Measurements from ENCODE around the gene MAPK4.

The MAPK4 gene

DNA sequence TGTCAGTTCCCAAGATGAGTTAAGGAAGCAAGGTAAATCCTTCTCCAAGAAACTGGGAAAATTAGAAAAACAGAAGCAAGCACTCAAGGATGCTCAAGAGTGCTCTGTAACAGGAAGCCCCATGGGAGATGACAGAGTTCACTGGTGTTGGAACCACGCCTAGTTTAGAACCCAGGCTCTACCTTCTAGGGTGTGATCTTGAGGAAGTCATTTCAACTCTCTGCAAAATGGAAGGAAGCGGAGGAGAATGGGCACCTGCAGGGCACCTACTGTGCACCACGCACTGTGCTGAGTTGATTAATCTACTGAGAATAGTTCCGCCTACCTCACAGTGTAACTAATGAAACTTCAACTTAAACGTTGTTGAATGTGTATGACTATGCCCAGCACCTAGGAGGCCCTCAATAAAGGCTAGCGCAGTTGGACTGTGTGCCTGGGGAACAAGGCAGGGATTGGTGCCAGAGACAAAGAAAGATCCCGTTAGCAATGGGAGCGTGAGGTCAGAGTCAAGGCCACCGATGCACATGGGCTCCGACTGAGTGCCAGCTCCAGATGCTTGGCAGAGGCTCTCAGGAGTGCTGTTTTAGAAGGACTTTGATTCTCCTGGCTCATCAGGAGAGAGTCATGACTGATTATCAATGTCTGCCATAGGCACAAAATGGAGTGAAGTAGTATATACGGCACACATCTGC lies 93.7 kb downstream of the MAPK4 start:
- DNase-seq (ENCODE audit: low read depth in 3 of 3): no peak

DNA sequence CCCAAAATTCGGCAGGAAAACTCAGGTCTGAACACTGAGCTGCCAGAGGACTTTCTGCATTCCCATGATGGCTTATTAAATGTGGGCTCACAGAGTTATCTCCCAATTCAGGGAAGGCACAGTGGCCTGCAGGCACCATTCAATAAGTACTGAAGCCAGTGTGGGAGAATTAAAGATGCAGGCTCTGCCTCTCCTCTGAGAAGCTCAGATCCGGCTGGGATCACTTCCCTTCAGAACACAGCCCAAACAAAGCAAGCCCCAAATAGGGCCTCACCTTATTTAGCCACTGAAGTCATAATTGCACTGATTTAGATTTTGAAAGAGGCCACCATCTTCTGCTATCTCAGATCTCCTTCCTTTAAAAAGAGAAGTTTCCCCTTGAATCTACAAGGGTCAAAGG lies 94.3 kb downstream of the MAPK4 start:
- DNase-seq (ENCODE audit: low read depth in 3 of 3): no peak

DNA sequence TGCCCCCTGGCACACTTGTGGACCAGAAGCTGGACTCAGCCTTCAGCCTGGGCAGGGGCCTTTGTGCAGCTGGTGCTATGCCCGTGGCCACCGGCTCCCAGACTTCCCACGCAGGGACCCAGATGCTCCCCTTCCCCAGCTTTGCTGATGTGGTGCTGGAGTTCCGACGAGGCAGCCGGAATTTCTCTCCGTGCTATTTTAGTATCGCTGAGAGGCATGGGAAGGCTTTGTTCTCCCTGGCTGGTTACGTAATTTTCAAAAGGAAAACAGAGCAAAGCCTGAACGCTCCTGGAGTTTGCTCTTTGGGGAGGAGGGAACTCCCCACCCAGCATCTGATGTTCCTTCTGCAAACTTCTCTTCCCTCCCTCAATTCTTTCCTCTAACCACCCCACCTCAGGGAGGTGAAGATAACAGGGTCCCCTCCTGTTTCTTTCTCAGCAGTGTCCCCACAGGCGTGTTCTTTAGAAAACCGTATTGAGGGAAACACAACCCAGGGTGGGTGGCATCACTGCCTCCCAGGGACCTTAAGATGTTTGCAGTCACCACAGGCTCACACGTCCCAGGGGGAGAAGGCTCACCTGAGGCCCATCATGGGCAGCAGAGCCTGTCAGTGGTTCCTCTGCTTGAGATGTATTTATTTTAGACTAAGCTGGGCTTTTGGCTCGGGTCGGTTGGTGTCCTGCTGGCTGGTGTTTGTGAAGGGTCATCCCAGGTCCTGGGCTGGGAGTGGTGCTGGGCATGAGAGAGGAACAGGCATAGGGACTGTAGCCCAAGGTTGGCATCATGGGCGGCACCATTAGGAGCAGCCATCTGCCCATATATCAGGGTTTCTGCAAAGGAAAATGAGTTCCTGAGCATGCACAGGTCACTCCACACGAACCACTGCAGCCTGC lies 95.0 kb downstream of the MAPK4 start:
- DNase-seq (ENCODE audit: low read depth in 3 of 3): no peak

DNA sequence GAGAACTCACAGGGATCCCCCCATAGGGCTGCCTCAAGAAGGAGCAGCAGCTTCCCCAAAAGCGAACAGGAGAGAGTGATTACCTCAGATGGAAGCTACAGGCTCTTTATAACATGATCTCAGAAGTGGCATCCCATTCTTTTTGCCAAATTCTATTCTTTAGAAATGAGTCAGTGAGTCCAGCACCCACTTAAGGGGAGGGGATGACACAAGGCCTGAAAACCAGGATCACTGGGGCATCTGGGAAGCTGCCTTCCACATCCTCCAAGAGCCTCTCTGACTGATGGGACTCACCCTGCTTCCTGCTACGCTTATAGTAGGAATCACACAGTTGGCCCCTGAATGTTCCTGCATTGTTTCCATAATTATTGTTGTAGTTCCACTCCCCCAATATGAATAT lies 96.5 kb downstream of the MAPK4 start:
- no peak for DNase-seq (ENCODE audit: low read depth in 3 of 3)

DNA sequence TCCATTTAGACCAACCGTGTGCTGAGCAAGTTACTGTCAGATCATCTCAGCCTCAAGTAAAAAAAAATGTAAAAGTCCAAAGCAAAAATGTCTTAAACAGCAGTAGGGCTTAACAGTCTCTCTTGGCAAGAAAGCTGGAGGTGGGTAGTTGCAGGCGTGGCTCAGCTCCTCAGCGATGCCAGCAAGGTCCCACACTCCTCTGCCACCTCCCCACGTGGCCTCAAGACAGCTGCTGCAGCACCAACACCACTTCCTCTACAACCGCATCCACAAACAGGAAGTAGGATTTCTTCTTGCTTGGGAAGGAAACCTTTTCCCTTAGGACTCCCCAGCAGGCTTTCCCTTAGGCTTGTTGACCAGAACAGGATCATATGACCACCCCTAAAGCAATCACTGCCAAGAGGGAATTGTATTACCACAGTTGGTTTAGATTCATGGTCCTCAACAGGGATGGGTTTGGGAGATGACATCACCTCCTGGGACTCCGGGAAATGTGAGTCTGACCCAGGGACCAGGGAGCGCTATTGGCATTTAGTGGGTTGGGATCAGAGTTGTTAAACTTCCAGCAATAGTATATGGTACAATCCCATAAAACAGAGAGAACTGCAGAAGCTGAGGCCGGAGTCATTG lies 97.1 kb downstream of the MAPK4 start:
- no peak for DNase-seq (ENCODE audit: low read depth in 3 of 3)

DNA sequence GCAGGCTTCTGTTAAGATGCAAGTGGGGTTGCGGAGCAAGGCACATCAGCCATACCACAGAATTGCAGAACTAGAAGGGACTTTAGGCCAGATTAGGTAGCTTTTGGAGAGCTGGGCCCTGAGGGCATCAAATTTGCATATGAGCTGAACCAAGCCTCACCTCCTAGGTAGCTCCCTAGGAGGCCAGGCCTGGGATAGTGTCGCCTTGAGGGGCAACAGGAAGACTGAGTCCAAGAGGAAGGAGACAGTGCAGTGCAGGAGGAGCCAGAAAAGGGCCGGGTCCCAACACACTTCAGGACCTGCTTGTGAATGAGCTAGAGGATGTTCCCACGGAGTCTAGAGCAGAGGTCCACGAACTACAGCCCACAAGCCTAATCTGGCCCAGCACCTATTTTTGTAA lies 98.7 kb downstream of the MAPK4 start:
- DNase-seq (ENCODE audit: low read depth in 3 of 3): no peak

DNA sequence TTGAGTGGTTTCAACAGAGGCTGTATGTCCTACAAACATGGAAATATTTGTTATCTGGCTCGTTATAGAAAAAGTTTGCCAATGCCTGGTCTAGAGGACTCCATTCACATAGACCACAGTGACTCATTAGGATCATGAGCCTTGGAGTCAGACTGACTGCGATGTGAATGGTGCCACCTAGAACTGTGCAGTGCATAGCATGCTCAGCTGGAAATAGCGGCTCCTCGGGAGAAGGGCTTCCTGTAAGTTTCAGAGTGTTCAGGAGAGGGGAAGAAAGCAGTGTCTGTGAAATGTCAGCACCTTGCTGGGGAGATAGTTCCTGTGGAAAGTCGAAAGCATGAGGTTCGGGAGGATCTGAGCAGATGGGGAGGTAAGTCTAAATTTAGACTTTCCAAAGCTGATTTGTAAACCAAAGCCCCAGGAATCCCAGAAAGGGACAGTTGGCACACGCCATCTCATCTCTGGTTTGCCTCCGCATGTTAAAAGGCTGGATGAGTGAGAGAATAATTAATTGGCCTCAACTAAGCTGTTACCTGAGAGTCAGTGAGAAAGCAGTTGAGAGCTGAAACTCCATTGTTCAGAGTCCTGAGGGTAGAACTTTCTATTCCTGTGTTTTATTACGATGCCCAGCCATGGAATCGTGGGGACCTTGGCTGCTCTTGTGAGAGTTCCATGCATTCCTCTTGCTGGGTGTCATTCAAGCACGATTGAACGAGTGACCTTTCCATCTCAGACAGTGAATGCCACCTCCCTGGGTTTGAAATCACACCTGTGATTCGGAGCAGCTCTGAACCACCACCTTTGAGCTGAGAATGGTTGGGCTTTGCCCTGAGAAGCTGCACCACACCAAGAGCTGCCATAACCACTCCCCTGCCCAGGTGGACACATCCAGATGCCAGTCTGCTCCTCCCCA lies 99.5 kb downstream of the MAPK4 start:
- no peak for DNase-seq (ENCODE audit: low read depth in 3 of 3)

DNA sequence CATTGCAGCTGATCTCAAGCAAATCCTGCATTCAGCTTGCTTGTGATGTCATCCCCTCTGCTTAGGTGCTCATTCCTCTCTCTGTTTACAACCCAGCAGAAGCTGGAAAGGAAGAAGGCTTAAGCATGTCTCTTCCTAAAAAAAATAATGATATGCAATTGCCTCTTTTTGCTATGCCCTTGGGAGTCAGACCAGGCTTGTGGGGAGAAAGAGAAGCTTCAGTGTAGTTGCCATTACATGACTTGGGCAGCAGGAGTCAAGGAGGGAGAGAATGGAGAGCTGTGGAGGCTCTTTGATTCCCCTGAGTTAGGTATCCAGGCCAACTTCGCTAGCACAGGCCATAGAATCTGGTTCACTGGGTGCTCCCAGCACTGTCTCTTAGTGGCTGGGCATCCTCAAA lies 101.1 kb downstream of the MAPK4 start:
- no peak for DNase-seq (ENCODE audit: low read depth in 3 of 3)

DNA sequence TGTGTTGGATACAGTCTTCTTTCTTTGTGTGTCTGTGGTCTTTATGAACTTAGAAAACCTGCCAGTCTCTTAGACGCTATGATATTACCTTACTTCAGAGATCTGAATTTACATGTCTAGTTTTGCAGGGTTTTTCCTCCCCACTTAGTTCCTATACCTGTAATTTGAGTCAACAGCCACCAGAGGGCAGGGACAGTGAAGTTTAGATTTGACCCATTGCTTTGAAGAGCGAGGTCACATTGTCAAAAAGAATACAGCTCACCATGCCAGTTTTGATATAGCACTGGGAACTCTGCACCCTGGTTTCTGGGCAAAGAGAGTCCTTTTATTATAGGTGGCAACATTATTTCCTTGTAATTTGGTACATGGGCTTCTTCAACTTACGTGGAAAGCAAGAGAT lies 102.3 kb downstream of the MAPK4 start:
- DNase-seq (ENCODE audit: low read depth in 3 of 3): no peak

DNA sequence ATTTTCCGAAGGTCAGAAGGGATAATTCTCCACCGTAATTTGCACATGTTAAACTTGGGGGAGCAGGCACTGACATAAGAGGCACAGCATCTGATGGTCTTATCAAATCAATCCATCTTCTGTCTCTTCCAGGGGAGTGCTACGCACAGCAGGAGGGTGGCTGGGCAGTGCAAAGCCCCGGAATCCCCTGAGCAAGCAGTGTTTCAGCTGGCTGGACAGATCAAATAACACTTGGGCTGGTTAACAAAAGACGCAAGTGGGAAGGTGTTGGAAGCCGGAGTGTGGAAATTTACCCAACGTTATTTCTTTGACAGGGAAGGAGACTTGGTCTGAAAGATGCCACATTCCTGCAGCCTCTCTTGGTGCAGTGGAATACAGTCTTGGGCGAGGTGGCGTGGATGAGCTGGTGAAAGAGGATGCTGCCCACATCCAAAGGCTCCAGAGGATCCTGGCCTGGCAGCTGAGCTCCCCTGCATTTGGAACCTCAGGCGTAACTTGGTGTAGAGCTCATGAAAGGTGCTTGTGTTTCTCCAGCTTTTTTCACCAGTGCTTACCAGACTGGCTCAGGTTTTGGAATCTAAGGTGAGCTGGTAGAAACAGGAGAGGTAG lies 103.0 kb downstream of the MAPK4 start:
- DNase-seq (ENCODE audit: low read depth in 3 of 3): no peak

DNA sequence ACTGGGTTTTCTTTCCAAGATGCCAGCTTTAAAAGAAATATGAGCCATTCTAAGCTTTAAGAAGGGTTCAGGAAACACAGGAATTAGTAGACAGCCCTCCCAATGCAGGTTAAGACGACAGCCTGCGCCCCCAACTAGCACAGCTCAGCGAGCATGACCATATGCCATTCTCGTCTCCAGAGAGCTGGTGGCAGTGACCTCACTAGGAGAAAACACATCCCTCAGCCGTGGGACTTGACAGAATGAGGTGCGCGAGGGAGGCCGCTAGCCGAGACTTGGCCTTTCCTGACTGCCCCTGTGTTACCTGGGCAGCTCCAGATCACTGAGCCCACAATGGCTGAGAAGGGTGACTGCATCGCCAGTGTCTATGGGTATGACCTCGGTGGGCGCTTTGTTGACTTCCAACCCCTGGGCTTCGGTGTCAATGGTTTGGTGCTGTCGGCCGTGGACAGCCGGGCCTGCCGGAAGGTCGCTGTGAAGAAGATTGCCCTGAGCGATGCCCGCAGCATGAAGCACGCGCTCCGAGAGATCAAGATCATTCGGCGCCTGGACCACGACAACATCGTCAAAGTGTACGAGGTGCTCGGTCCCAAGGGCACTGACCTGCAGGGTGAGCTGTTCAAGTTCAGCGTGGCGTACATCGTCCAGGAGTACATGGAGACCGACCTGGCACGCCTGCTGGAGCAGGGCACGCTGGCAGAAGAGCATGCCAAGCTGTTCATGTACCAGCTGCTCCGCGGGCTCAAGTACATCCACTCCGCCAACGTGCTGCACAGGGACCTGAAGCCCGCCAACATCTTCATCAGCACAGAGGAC lies 103.9 kb downstream of the MAPK4 start:
- no peak for DNase-seq (ENCODE audit: low read depth in 3 of 3)

DNA sequence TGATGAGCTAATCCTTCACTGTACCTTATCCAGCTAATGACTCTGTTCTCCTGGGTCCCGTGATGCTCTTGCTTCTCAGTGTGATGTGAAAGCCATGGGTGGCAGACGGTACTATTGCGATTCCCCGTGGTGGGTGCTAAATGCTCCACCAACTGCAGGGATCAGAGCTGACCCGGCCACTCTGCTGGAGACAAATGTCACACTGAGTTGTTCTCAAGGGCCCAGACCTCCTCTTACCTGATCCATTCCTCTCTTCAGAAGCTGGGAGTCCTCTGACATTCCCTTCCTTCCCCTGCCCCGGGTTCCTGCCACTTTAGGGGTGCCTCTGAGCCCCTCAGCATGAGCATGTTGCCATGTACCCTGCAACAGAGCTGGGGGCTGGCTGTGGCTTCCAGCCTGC lies 105.1 kb downstream of the MAPK4 start:
- DNase-seq (ENCODE audit: low read depth in 3 of 3): no peak

DNA sequence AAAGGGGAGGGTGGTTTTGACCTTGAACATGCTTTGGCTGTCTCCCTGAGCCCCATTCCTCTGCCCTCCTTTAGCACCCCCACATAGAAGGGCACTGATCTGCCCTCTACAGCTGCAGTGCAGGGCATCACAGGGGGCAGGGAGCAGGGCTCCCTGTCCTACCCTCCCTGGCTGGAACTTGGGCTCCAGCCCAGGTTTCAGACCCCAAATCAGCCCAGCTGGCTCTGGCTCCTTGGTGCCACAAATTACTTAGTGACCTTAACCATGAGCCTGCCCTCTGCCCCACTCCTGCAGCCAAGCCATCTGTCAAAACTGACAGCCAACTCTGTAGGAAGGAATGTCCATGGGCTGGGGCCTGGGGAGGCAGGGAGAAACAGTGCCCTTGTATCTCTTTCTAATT lies 105.6 kb downstream of the MAPK4 start:
- DNase-seq (ENCODE audit: low read depth in 3 of 3): no peak

DNA sequence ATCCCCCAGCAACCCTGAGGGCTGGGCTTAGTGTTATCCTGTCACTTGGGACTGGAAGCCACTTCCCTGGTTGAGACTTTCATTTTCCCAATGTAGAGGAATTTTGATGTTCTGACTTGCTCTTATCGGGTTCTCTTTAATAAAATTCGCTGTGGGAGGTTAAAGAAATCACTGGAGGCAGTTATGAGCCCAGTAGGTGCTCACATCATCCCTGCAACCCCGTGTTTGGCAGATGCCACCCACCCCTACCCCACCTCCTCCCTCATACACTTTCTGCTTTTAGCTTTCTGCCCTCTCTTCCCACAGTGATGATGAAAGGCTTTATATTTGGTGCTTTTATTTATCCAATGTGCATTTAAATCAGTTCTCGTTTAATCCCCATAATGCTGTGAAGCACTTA lies 106.6 kb downstream of the MAPK4 start:
- DNase-seq (ENCODE audit: low read depth in 3 of 3): no peak

DNA sequence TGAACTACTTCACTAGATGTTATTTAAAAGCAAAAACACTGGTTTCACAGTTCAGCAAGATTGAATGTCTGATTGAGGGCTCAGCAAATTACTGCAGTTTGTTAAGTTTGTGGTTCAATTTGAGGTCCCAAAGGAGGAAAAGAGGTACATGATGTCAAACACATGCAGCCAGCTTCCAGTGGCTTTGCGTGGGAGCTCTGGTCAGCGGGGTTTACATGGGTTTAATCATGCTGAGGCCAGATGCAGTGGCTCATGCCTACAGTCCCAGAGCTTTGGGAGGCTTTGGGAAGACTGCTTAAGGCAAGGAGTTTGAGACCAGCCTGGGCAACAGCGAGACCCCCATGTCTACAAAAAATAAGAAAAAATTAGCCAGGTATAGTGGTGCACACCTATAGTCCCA lies 111.5 kb downstream of the MAPK4 start:
- no peak for DNase-seq (ENCODE audit: low read depth in 3 of 3)

DNA sequence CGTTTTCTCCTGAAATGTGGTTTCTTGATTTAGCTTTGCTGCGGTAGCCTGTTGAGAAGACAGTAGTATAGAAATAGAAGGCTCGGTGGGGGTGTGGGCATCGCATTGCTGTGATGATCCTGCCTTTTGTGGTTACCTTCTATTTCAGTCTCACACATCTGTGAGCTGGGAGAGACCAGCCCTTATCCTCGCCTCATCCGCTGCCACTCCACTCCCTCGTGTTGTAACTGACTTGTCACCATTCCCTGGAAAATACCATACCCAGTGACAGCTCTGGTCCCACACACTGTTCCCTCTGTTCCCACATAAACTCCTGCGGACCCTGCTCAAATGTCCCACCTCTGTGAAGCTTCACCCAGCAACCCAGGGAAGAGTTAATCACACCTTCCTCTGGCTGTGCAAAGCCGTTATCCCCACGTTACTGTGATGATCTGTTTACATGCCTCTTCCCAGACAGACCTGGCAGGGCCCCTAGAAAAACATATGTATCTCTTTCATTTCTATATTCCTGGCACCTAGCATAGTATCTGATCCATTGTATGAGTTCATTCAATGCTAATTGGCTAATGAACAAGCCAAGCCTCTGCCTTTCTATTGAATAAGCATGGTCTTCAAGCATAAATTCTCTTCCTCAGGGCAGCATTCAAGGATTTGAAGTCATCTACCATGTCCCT lies 114.6 kb downstream of the MAPK4 start:
- no peak for DNase-seq (ENCODE audit: low read depth in 3 of 3)

DNA sequence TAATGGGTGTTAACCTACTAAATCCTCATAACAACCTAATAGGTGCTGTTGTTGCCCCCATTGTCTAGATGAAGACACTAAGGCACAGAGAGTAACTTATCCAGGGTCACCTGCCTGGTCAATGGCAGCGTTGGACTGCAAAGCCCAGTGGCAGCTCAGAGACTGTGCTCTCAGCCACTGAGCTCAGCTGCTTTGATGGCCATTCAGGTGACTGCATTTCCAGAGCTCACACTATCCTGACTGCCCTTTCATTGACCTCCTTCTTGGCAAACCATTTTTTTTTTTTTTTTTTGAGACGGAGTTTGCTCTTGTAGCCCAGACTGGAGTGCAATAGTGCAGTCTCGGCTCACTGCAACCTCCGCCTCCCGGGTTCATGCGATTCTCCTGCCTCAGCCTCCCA lies 115.2 kb downstream of the MAPK4 start:
- DNase-seq (ENCODE audit: low read depth in 3 of 3): no peak

DNA sequence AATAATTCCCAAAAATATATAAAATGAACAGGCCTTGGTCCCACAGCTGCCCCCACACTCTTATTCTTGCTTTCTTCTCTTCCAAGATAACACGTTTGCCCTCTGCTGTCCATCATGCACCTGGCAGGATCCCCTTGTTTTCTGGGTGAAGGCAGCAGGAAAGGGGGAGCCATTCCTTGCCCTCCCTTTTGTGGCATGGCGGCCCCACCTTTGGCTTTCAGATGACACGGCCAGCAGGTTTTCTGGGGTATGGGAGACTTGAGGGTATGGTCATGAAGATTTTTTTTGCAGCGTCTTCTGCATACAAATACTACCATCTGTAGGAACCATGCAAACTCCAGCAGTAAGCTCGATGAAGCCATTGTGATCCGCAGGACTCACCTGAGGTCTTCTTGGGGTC lies 118.8 kb downstream of the MAPK4 start:
- no peak for DNase-seq (ENCODE audit: low read depth in 3 of 3)

DNA sequence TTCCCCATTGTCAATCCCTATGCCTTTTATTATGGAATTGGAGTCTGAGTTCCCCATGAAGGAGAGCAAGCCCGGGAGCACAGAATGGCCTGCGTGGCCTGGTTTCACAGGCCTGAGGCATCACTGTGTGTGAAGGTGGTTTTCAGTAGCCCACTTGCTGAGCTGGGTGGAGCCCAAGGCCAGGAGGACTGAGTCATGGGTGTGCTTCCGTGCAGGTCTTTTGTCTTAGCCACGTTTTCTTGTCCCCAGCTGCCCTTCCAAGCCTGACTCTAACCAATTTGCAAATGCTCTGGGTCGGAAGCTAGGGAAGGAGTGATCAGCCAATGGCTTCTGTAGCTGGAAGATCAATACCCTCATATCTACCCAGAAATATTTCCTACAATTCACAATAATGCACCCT lies 119.2 kb downstream of the MAPK4 start:
- no peak for DNase-seq (ENCODE audit: low read depth in 3 of 3)

DNA sequence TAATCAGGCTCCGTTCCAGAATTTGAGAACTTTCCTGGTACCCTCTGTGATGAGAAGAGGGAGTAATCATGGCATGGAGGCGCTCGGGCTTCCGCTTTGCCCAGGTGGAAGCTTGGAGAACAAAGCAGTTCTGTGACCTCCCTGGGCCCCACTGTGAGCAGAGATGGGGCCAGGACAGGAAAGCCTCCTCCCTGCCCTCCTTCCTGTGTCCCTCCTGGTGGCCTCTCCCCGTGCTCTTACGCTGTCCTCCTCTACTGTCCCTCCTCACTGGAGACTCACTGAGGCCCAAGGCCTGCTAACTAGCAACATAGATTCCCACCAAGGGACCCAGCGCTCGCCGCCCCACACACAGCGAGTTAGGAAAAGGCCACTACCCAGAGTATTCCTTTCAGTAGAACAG lies 119.8 kb downstream of the MAPK4 start:
- no peak for DNase-seq (ENCODE audit: low read depth in 3 of 3)
